Measurements from ENCODE around the gene DHCR7. TPM values are rescaled to one million over a fixed set of nuclear protein-coding genes. Genes with fewer than 3 reads are reported as not detected.

Gene DHCR7
- 43.8 to 52.9 TPM (median 48.2 TPM) in 5 replicates for total RNA-seq (2022; extraction: Qiagen RNA extraction)

GRCh38 chr11:71448257-71449171 lies at the start of gene DHCR7:
DHCR7 (minus strand) TSS chr11:71448393; CDS start chr11:71444952, 3,441 bp downstream.

GRCh38 chr11:71453037-71453917 lies 5.1 kb upstream of the DHCR7 start, which contains the start of gene NADSYN1:
NADSYN1 (plus strand) TSS chr11:71453203; CDS start chr11:71453297, 94 bp downstream.

Other genes with a start within 250 kb of the DHCR7 start
- 6.8 to 8.6 TPM (median 7.8 TPM) in 5 replicates for gene SHANK2, start 195.8 kb downstream of the DHCR7 start, total RNA-seq (2022; extraction: Qiagen RNA extraction)
- gene NADSYN1, start 4.8 kb upstream of the DHCR7 start, total RNA-seq (2022; extraction: Qiagen RNA extraction): 40.2 to 48.5 TPM (median 44.0 TPM) in 5 replicates
- gene KRTAP5-7, start 78.9 kb upstream of the DHCR7 start, total RNA-seq (2022; extraction: Qiagen RNA extraction): not detected in 5 replicates
- gene KRTAP5-8, start 89.6 kb upstream of the DHCR7 start, total RNA-seq (2022; extraction: Qiagen RNA extraction): not detected in 5 replicates
- not detected in 5 replicates for gene KRTAP5-9, start 100.0 kb upstream of the DHCR7 start, total RNA-seq (2022; extraction: Qiagen RNA extraction)
- gene KRTAP5-10, start 117.2 kb upstream of the DHCR7 start, total RNA-seq (2022; extraction: Qiagen RNA extraction): not detected in 5 replicates
- not detected in 5 replicates for gene KRTAP5-11, start 134.5 kb upstream of the DHCR7 start, total RNA-seq (2022; extraction: Qiagen RNA extraction)

Data from A549 treated with AZD2906 at 1 μM for 4 hours (cell line).